ENCODE results near the gene ADIG. TPM values are rescaled to one million over a fixed set of nuclear protein-coding genes. Genes with fewer than 3 reads are reported as not detected.

Gene ADIG
- total RNA-seq, 2 experiments from 2014 or later: not detected

- Mint-ChIP-seq H3K27ac (no peak overlapping the region), H3K27me3 (no peaks in the 10 kb centered on the region), H3K9me3 (peaks cover 2% of the 10 kb centered on the region), H3K4me3 (no peak overlapping the region), H3K4me1 (ENCODE audit: low read depth) (no peaks in the 10 kb centered on the region), H3K36me3 (ENCODE audit: low read depth) (peaks cover 48% of the 10 kb centered on the region)
- Histone ChIP-seq H3K27me3 (ENCODE audit: control insufficient read depth in 1 of 2, insufficient read depth in 2 of 2, low read length in 2 of 2) (no peaks in the 10 kb centered on the region), H3K9me3 (ENCODE audit: control insufficient read depth in 1 of 2, insufficient read depth in 1 of 2, low read length in 2 of 2) (no peaks in the 10 kb centered on the region), H3K36me3 (ENCODE audit: insufficient read depth, low read length) (peaks cover 94% of the 10 kb centered on the region), H3K4me3 (ENCODE audit: low read length) (no peak overlapping the region), H3K4me1 (ENCODE audit: insufficient read depth, low read length) (no peaks in the 10 kb centered on the region), H3K27ac (ENCODE audit: low read depth in 1 of 2, low read length in 2 of 2) (no peak overlapping the region)
- TF ChIP-seq CTCF (IDR thresholded peaks at IDR 0.05): no peak
- intact Hi-C loops (cut with DNase I, micrococcal nuclease): no loop called here
- no peak for DNase-seq
- ChIA-PET CTCF (no interaction called here), POLR2A (no interaction called here)
- no peak for ATAC-seq (ENCODE audit: poor library complexity)
Observed at GRCh38 chr20:38555395-38555794, 25.6 kb upstream of the ADIG start.

- DNase-seq (no peak), ATAC-seq (ENCODE audit: poor library complexity) (no peak)
- Histone ChIP-seq H3K36me3 (ENCODE audit: insufficient read depth, low read length) (peaks cover 89% of the 10 kb centered on the region), H3K27me3 (ENCODE audit: control insufficient read depth in 1 of 2, insufficient read depth in 2 of 2, low read length in 2 of 2) (no peaks in the 10 kb centered on the region), H3K4me3 (ENCODE audit: low read length) (no peak overlapping the region), H3K4me1 (ENCODE audit: insufficient read depth, low read length) (no peaks in the 10 kb centered on the region), H3K27ac (ENCODE audit: low read depth in 1 of 2, low read length in 2 of 2) (no peak overlapping the region), H3K9me3 (ENCODE audit: control insufficient read depth in 1 of 2, insufficient read depth in 1 of 2, low read length in 2 of 2) (no peaks in the 10 kb centered on the region)
- ChIA-PET CTCF (no interaction called here), POLR2A (no interaction called here)
- Mint-ChIP-seq H3K36me3 (ENCODE audit: low read depth) (peaks cover 59% of the 10 kb centered on the region), H3K27ac (no peak overlapping the region), H3K27me3 (no peaks in the 10 kb centered on the region), H3K4me3 (no peak overlapping the region), H3K4me1 (ENCODE audit: low read depth) (no peaks in the 10 kb centered on the region), H3K9me3 (peaks cover 2% of the 10 kb centered on the region)
- TF ChIP-seq CTCF (IDR thresholded peaks at IDR 0.05): no peak
- intact Hi-C loops (cut with DNase I, micrococcal nuclease): no loop called here
Observed at GRCh38 chr20:38557174-38557573, 23.8 kb upstream of the ADIG start.

GRCh38 chr20:38558596-38559360, 22.2 kb upstream of the ADIG start:
- peaks cover 89% of the 10 kb centered on the region for H3K36me3 ChIP-seq (ENCODE audit: insufficient read depth, low read length)
- ChIA-PET CTCF (interaction anchor here (0.6 kb wide), 1 partner anchor 510 kb away, joined by 3 read pairs; no protein-coding TSS in a partner anchor), POLR2A (no interaction called here)
- H3K4me1 ChIP-seq (ENCODE audit: insufficient read depth, low read length): no peaks in the 10 kb centered on the region
- no peaks in the 10 kb centered on the region for H3K4me1 Mint-ChIP-seq (ENCODE audit: low read depth)
- H3K4me3 ChIP-seq (ENCODE audit: low read length): no peak overlapping the region
- H3K4me3 Mint-ChIP-seq: no peak overlapping the region
- H3K27ac Mint-ChIP-seq: no peak overlapping the region
- H3K27ac ChIP-seq (ENCODE audit: low read depth in 1 of 2, low read length in 2 of 2): no peak overlapping the region
- intact Hi-C loops (cut with DNase I, micrococcal nuclease): no loop called here
- H3K9me3 Mint-ChIP-seq: peaks cover 2% of the 10 kb centered on the region
- TF ChIP-seq CTCF (IDR thresholded peaks at IDR 0.05): no peak
- DNase-seq (no peak), ATAC-seq (ENCODE audit: poor library complexity) (no peak)
- no peaks in the 10 kb centered on the region for H3K27me3 ChIP-seq (ENCODE audit: control insufficient read depth in 1 of 2, insufficient read depth in 2 of 2, low read length in 2 of 2)
- H3K36me3 Mint-ChIP-seq (ENCODE audit: low read depth): peaks cover 73% of the 10 kb centered on the region
- H3K9me3 ChIP-seq (ENCODE audit: control insufficient read depth in 1 of 2, insufficient read depth in 1 of 2, low read length in 2 of 2): no peaks in the 10 kb centered on the region
- no peaks in the 10 kb centered on the region for H3K27me3 Mint-ChIP-seq

Measured in CD4-positive, alpha-beta T cell (primary cell).